ENCODE measurements around the gene ANP32B.
"Not testable (repeated sequence)": the region's sequence is repeated elsewhere in the genome, so short reads cannot be mapped to it uniquely, and the experiment has no call there.

ANP32B gene

GRCh38 chr9:97982683-97983588, at the start of gene ANP32B:
TSS of gene ANP32B (plus strand) at chr9:97983341. CDS start at chr9:97983556, 215 bp downstream.
- DNase-seq: no peak

GRCh38 chr9:97934321-97935115, 48.6 kb upstream of the ANP32B start:
- DNase-seq: peak; percentile 55

GRCh38 chr9:97935276-97935675, 47.9 kb upstream of the ANP32B start:
- no peak for DNase-seq

DNA sequence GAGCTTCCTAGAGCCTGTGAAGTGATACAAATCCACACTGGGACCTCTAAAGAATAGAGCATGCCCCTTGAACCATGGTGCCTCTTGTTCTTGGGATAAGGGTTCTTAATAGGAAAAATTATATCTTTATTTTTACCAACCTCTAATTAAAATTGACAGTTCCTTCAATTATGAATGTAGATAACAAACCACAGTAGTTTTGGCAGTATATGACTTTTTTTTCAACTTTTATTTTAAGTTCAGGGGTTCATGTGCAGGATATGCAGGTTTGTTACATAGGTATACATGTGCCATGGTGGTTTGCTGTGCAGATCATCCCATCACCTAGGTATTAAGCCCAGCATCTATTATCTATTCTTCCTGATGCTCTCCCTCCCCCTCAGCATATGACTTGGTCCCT, 46.1 kb upstream of the ANP32B start:
- DNase-seq: no peak

DNA sequence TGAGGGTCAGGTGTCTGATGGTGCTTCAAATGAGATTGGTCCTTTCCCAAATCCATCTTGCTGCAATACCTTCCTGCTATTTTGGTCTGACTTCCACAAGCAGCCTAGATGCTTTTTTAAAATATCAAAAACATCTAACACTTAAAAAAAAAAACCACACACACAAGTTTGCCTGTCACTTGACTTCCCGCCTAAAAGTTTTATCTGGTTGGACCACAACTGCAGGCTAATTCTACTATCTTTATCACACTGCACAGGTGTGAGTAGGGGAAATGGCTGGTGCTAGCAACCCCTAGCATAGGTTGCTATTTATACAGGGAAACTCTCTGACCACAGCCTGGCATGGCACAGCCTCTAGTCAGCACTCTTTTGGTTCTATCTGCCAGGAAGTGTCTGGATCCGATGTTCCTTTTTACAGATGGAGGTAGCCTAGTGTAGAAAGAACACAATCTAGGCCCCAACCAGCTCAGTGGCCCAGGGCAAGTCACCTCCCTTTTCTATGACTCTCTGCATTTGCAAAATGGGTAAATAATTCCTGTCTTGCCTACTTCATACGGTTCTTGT, 45.0 kb upstream of the ANP32B start, which contains the start of gene HEMGN:
HEMGN (minus strand) TSS at position 92 of the 564 bp plus-strand sequence; CDS start at position 56, 36 bp downstream.
- DNase-seq: no peak

DNA sequence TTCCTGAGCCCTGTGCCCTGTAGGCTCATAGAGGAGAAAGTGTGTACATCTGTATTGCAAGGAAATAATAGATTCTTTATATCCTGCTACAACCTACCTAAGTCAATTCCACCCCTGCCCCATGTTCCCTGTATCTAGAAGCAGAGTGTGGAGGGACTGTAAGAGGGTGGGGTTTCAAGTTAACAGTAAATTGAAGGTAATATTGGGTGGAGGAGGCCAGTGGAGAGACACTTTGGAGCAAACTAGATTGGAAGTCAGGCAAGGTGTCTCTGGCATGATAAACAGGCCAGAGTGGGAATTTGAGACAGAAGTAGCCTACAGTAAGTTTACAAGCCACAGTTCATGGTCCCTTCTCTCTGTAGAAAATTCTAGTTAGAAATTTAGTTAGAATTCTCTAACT, 42.9 kb upstream of the ANP32B start:
- DNase-seq: no peak

- no peak for DNase-seq
Observed at GRCh38 chr9:97940741-97941140, 42.4 kb upstream of the ANP32B start.

DNA sequence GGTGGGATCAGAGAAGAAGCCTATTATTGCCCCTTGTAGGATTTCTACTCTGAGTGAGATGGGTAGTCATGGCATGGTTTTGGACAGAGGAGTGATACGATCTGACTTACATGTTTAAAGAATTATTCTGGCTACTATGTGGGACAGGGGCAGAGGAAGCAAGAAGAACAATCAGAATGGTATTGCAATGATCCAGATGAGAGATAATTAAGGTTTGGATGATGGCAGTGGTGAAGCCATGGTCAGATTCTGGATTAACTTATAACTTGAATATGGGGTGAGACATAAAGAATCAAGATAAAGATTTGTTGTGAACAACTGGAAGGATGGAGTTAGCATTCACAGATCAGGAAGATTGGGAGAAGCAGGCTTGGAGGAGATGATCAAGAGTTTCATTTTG, 41.8 kb upstream of the ANP32B start:
- DNase-seq: no peak

GRCh38 chr9:97943308-97943855, 39.8 kb upstream of the ANP32B start:
- DNase-seq: no peak

GRCh38 chr9:97944612-97945011, 38.5 kb upstream of the ANP32B start:
- DNase-seq: no peak

DNA sequence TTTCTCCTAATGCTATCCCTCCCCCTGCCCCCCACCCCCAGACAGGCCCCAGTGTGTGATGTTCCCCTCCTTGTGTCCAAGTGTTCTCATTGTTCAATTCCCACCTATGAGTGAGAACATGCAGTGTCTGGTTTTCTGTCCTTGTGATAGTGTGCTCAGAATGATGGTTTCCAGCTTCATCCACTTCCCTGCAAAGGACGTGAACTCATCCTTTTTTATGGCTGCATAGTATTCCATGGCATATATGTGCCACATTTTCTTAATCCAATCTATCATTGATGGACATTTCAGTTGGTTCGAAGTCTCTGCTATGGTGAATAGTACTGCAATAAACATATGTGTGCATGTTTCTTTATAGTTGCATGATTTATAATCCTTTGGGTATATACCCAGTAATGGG, 37.7 kb upstream of the ANP32B start:
- DNase-seq: not testable (repeated sequence)

- DNase-seq: not testable (repeated sequence)
Observed at GRCh38 chr9:97947094-97947493, 36.0 kb upstream of the ANP32B start.

DNA sequence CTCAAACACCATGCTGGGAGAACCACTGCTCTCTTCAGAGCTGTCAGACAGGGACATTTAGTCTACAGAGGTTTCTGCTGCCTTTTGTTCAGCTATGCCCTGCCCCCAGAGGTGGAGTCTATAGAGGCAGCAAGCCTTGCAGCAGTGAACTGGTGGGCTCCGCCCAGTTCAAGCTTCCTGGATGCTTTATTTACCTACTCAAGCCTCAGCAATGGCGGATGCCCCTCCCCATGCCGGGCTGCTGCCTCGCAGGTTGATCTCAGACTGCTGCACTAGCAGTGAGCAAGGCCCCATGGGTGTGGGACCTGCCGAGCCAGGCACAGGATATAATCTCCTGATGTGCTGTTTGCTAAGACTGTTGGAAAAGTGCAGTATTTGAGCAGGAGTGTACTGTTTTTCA, 32.3 kb upstream of the ANP32B start:
- not testable (repeated sequence) for DNase-seq

DNA sequence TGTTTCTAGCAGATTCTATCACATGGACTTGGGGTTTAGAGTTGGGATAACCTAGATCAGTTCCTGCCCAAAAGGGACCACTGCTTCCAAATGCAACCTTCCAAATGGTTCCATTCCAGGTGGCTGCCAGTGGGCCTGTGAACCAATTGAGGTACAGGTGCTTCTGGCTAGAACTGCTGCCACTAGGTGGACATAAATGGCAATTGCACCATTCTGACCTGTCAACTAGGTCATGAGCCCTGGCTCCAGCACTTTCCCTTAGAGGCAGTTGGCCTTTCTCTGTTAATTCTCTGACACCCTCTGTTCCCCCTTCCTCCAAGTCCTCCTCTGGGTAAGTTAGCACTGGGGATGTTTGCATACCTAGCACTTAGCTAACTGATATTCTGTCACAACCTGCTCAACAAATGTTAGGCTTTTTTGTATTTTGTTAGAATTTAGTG, 28.6 kb upstream of the ANP32B start:
- DNase-seq: no peak

DNA sequence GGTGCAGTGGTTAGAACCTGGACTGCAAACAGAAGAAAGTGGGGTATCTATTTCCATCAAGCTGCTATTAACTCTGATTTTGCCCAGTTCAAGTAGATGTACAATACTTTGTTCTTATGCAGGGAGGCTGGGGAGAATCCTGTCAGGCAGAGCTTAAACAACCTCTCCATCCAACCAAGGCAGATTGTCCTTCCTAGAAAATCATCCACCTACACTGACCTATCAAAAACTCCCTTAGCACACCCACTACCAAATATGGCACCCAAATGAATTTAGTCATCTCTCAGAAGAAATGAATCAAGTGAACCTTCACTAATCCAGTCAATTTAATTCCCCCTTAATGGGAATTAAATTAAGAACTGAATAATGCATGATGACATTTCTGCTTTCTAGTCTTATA, 26.8 kb upstream of the ANP32B start:
- DNase-seq: no peak

GRCh38 chr9:97958812-97959511, 24.2 kb upstream of the ANP32B start:
- no peak for DNase-seq

DNA sequence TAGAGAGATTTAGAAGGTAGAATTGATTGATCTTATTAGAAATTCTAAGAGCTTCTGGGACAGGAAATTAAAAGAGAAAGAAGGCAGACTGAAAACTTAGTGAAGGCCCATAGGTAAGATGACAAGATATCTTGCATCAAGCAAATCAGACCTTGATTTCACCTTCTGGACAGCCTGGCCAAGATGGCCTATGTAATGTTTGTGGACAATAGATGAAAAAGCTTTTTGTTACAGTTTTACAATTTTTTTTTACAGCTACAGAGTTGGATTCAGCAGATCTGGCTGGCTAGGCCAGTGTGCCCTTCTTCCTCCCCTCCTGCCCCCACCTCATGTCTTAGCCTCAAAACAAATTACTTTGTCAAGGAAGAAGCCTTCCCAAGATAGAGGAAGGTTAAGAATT, 23.6 kb upstream of the ANP32B start:
- no peak for DNase-seq

DNA sequence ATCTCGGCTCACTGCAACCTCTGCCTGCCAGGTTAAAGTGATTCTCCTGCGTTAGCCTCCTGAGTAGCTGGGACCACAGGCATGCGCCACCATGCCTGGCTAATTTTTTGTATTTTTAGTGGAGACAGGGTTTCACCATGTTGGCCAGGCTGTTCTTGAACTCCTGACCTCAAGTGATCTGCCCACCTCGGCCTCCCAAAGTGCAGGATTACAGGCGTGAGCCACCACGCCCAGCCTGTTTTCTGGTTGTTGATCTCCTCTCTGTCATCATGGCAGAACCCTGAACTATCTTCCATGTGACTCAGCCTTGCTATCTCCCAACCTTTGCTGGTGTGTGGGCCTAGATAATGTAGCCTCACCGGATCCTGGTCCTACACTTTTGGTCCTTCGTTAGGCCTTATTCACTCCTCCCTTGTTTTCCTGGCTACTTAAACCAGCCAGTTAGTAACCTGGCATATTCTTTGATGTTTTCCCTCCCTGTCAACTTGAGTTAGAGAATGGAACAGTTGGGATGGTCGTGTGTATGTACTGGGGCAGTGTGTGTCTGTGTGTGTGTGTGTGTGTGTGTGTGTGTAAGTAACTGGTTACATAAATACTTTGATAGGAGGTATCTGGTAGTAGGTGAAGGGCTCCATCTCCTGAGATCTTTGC, 22.3 kb upstream of the ANP32B start:
- not testable (repeated sequence) for DNase-seq

DNA sequence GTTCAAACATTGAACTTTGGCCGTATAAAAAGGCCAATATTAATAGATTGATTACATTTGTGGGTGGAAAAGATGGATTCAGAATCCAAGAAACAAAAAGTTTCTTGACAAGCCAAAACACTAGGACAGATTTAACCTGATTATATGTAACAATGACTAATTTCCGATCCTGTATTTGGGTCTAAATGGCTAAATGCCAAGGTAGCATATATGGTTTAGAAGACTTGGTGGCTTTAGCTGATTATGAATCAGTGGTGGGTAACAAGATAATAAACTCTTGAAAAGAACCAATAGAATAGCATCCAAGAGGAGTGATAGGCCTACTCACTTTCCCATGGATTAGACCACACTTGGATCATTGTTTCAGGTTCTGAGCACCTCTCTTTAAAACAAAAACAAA, 21.8 kb upstream of the ANP32B start:
- DNase-seq: no peak

GRCh38 chr9:97962136-97962535, 21.0 kb upstream of the ANP32B start:
- no peak for DNase-seq

DNA sequence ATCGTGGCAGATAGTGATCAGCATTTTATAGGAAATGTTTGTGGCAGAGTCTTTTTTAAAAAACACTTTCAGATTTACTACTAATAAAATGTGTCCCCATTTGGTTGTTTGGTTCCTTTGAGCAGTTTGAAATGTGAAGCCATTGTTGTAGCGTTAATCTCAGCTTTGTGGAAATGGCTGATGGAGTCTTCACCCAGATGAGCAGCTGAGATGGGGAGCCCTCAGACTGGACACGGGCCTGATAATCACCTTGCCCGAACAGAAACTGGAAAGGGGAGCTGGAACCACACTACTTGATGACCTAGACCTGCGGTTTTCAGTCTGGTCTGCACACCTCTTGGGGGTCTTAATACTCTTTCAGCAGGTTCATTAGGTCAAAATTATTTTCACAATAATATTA, 20.6 kb upstream of the ANP32B start:
- no peak for DNase-seq

- no peak for DNase-seq
Observed at GRCh38 chr9:97963232-97963631, 19.9 kb upstream of the ANP32B start.
